GM12875 (cell line): Measurements from ENCODE around the gene QDPR.

ENCODE experiments used
- H3K4me3 ChIP-seq: one replicate; pipeline ENCODE4 v1.5.1; 2011; ENCODE audit warnings: low read depth, low read length, control low read depth
- TF ChIP-seq, protein P1 (sequence below): IDR thresholded peaks from 2 replicates; pipeline ENCODE4 v1.5.1; 2011; ENCODE audit warnings: low read depth, mild to moderate bottlenecking, control low read depth, inconsistent platforms, low read length, moderate library complexity, borderline replicate concordance; ENCODE audit not compliant: insufficient read depth

The QDPR gene

DNA sequence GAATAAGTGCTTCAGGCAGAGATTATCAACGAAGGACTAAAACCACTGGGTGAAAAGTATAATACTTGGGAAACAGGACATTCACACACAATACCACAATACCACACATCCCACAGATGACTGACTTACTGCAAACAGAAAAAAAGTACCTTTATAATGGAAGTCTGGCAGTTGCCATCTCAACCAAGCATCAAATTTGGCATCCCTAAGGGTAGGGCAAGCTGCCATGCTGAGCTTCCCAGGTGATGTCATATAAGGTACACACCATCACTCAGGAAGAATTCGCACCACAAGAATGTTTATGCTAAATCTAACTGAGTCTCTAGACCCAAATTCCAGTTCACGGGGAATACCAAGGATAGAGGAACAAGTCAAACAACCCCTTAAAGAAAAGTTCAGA lies 9.1 kb downstream of the QDPR start:
- no peak overlapping the region for H3K4me3 ChIP-seq
- TF ChIP-seq, protein P1, sequence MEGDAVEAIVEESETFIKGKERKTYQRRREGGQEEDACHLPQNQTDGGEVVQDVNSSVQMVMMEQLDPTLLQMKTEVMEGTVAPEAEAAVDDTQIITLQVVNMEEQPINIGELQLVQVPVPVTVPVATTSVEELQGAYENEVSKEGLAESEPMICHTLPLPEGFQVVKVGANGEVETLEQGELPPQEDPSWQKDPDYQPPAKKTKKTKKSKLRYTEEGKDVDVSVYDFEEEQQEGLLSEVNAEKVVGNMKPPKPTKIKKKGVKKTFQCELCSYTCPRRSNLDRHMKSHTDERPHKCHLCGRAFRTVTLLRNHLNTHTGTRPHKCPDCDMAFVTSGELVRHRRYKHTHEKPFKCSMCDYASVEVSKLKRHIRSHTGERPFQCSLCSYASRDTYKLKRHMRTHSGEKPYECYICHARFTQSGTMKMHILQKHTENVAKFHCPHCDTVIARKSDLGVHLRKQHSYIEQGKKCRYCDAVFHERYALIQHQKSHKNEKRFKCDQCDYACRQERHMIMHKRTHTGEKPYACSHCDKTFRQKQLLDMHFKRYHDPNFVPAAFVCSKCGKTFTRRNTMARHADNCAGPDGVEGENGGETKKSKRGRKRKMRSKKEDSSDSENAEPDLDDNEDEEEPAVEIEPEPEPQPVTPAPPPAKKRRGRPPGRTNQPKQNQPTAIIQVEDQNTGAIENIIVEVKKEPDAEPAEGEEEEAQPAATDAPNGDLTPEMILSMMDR, result no peak

DNA sequence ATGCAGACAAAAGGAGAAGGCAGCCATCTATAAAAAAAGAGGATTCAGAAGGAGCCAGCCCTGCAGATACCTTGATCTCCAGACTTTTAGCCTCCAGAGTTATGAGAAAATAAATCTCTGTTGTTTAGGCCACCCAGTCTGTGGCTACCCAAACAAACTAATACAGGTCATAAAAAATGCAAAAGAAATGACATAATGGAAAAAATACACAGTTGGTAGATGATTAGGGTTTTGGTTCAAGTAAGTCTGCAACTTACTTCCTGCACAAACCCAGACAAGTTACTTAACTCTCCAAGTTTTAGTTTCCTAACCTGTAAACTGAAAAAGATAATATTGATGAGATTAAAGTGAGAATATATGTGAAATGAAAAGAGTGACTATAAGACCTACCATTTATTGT lies 11.3 kb downstream of the QDPR start:
- TF ChIP-seq, protein P1, result no peak
- no peak overlapping the region for H3K4me3 ChIP-seq

DNA sequence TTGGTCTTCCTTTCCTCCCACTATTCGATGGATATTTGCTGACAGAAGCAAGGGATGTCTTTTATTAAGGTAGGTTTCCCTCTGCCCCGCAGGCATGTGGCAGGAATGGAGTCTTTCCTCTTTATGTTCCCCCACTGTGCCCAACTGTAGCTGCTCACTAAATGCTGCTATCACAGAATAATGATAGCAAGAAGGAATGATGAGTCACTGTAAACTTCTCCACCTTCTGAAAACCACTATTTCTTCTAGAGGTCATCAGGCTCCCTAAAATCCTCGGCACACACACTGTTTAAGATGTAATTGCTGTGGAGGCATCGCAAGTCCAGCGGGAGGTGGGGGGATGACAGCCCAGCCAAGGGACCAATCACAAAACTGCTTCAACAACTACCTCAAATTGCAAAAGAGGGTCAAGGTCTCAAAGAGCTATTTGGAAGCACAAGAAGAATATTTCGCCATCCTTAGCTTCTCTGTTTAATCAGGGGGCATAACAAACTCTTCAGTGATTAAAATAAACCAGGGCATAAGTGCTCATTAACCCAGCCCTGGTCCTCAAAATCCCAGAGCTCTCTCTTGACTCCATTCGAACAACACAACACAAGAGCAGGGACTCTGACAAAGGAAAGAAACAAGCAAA lies 13.9 kb downstream of the QDPR start:
- TF ChIP-seq, protein P1, result no peak
- H3K4me3 ChIP-seq, result no peak overlapping the region

DNA sequence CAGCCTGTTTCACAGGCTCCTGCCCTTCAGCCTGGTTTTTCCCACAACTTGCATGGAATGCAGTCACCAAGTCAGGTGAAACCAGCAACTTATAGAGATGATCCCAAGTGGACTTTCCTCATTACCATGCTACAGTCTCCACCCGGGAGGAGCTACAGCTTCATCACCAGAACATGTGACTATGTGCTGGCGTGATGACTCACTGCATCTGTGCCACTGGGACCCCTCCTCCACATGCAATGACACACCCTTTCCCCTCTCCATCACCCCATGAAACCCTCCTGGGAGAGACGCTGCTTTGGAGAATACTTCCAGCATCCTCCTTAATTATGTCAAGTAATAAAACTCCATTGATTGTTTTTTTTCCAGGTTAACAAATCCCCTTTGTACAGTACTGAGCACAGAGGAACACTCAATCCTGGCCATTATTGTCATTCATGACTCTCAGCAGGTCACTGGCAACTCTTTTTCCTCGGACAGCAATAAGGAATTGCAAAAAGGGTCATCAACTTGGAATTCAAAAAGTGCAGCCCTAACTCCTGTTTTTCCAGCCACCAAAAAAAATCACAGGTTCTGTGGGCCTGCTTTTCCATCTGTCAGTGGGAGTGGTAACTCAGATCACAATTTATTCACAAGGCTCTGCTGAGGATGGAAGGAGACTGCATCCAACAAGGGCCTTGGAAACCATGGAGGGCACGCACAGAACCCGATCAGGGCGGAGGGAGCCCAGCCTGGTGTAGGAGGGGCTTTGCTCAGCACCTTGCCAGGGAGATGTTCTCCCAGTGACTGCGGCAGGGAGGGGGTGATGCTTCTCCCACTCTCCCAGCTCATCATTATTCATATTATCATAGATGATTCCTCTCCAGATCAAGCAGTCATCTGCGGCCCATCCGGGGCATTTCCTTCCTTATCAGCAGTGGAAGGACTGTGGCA lies 17.4 kb downstream of the QDPR start:
- no peak overlapping the region for H3K4me3 ChIP-seq
- TF ChIP-seq, protein P1, result no peak

DNA sequence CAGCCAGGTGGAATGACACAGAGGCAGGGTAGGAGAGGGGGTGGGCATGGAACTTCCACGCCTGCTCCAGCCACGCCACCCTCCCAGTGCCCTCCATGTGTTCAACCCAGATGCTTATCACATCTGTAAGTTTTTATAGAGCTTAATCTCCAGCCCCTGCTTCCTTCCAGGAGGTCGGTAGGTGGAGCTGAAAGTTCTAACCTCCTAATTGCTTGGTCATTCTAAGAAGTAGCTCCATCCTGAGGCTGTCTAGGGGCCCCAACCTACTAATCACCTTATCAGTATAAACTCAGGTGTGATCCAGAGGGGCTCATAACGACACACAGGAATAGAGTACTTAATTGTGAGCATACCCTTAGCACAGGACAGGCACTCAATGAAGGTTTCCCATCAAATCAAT lies 18.3 kb downstream of the QDPR start:
- H3K4me3 ChIP-seq, result no peak overlapping the region
- TF ChIP-seq, protein P1, result no peak

DNA sequence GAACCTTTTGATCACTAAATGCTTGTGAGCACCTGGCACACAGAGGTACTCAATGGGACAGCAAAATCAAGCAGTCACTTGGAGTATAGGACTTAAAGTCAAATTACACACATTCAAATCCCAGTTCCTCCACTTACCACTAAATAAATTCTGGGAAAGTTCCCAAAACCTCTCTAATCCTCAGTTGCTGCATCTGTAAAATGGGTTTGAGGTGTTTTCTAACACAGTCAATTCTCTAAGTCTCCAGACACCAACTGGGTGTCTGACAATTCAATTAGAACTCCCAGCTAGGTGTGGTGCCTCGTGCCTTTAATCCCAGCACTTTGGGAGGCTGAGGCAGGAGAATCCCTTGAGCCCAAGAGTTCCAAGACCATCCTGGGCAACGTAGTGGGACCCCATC lies 19.0 kb downstream of the QDPR start:
- TF ChIP-seq, protein P1, result no peak
- H3K4me3 ChIP-seq, result no peak overlapping the region
